Tibial nerve (tissue), 4 donors: ENCODE measurements around the gene CARM1. TPM values are rescaled to one million over a fixed set of nuclear protein-coding genes. Genes with fewer than 3 reads are reported as not detected.
"Not testable (repeated sequence)": the region's sequence is repeated elsewhere in the genome, so short reads cannot be mapped to it uniquely, and the experiment has no call there.

Source experiments
- DNase-seq, 2 donors: peaks; one replicate each; pipeline ENCODE4 v3.0.0-alpha.2; 2019; ENCODE audit warnings: low spot score in 2 of 2
- H3K27ac ChIP-seq, 4 donors: fragments of 200-600 bp; sonication (generic) in 3 of 4; one replicate each; pipeline ENCODE4 v1.5.1; 2017 to 2019; ENCODE audit warnings: mild to moderate bottlenecking in 1 of 4
- H3K27me3 ChIP-seq, 2 donors: fragments of 200-600 bp; sonication (generic) in 1 of 2; one replicate each; pipeline versions ENCODE4 v1.5.1 to v1.6.0; 2017 to 2019
- H3K36me3 ChIP-seq, 3 donors: fragments of 200-600 bp; sonication (generic); one replicate each; pipeline ENCODE4 v1.5.1; 2018 to 2019
- H3K4me1 ChIP-seq, 4 donors: fragments of 200-600 bp; sonication (generic) in 3 of 4; one replicate each; pipeline ENCODE4 v1.5.1; 2017 to 2019
- H3K4me3 ChIP-seq, 4 donors: fragments of 200-600 bp; sonication (generic) in 3 of 4; one replicate each; pipeline ENCODE4 v1.5.1; 2017 to 2019; ENCODE audit warnings: mild to moderate bottlenecking in 1 of 4, moderate library complexity in 1 of 4
- H3K9me3 ChIP-seq, 4 donors: fragments of 200-600 bp; sonication (generic) in 3 of 4; one replicate each; pipeline ENCODE4 v1.5.1; 2017 to 2019
- EP300 ChIP-seq, 2 donors: sonication (generic); formaldehyde crosslinking; IDR thresholded peaks; one replicate each; pipeline ENCODE4 v1.6.1; 2017; ENCODE audit warnings: antibody characterized with exemption in 2 of 2, mild to moderate bottlenecking in 1 of 2
- POLR2A ChIP-seq, 2 donors: fragments of 450-650 bp; IDR thresholded peaks; one replicate each; pipeline ENCODE4 v1.6.1; 2017; ENCODE audit warnings: antibody characterized with exemption in 2 of 2, mild to moderate bottlenecking in 2 of 2, moderate library complexity in 2 of 2
- WGBS, 2 donors: methylation state at CpG; one replicate each; pipeline ENCODE4 v1.1.5; 2018; 5-methylcytosine and 5-hydroxymethylcytosine counted together
- total RNA-seq, 4 donors: library from RNA; depleted of rRNA; stranded (reverse); fragments of >200 nt; gene quantifications; one replicate each; pipeline ENCODE4 v1.1.0, GENCODE V29; 2016
- TF ChIP-seq, protein P1 (sequence below), 5 experiments: fragments of 200-600 bp in 3 of 5; fragments of 450-650 bp in 2 of 5; sonication (generic) in 3 of 5; IDR thresholded peaks; one replicate each; pipeline ENCODE4 v1.5.1; 2016 to 2019; ENCODE audit warnings: antibody characterized with exemption in 5 of 5, mild to moderate bottlenecking in 3 of 5, moderate library complexity in 2 of 5

CARM1 gene
- total RNA-seq, 4 donors from 2014 or later: 13.5 to 22.8 (median 14.0) TPM

DNA sequence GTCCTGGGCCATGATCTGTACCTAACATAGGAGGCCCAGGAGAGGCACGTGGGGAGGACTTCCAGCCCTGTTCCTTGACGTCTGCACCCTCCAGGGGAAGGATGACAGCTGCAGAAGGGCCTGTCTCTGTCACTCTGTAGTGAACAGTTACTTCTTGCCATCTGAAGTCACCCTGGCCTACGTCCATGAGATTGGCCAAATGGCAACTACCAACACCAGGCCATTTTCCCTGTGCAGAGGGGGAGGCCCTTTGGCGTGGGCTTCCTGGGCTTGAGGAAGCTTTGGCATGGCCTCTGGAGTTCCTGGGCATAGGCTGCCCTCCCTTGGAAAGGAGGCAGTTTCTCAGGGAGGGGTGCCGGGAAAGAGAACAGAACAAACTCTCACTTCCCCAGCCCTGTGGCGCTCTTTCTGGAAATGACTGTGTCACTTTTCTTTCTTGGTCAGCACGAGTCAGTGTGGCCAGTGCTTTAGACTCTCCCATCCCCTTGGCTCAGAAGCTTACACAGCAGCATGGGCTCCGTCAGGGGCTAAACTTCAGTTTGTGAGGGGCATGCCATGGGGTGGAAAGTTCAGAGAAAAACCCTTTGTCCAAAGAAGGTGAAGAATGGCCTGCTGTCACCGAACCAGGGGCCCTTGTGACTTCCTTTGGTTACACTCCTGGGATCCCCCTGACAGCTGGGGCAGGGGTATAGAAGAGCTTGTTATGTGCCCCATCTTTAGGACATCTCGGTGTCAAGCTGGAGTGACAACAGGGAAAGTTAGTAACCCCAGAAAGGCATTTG lies 5.3 kb downstream of the CARM1 start:
- Histone ChIP-seq H3K9me3 (no peaks in the 10 kb centered on the region), H3K4me1 (peaks cover 0 to 86% (median 28%) of the 10 kb centered on the region in 4 donors), H3K27me3 (no peaks in the 10 kb centered on the region), H3K4me3 (no peak overlapping the region), H3K36me3 (no peaks in the 10 kb centered on the region), H3K27ac (peak overlapping the region in 3 of 4 donors; percentile 32 to 68 (median 65))
- TF ChIP-seq EP300 (IDR thresholded peaks at IDR 0.05): peak in 1 of 2 donors; percentile 40
- TF ChIP-seq, protein P1, sequence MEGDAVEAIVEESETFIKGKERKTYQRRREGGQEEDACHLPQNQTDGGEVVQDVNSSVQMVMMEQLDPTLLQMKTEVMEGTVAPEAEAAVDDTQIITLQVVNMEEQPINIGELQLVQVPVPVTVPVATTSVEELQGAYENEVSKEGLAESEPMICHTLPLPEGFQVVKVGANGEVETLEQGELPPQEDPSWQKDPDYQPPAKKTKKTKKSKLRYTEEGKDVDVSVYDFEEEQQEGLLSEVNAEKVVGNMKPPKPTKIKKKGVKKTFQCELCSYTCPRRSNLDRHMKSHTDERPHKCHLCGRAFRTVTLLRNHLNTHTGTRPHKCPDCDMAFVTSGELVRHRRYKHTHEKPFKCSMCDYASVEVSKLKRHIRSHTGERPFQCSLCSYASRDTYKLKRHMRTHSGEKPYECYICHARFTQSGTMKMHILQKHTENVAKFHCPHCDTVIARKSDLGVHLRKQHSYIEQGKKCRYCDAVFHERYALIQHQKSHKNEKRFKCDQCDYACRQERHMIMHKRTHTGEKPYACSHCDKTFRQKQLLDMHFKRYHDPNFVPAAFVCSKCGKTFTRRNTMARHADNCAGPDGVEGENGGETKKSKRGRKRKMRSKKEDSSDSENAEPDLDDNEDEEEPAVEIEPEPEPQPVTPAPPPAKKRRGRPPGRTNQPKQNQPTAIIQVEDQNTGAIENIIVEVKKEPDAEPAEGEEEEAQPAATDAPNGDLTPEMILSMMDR (IDR thresholded peaks at IDR 0.05): no peak
- peak in 1 of 2 donors; percentile 14 for TF ChIP-seq POLR2A (IDR thresholded peaks at IDR 0.05)
- DNase-seq: no peak
- WGBS, 2 donors: 42 to 44% methylated on average over 10 of the region's 10 CpGs

DNA sequence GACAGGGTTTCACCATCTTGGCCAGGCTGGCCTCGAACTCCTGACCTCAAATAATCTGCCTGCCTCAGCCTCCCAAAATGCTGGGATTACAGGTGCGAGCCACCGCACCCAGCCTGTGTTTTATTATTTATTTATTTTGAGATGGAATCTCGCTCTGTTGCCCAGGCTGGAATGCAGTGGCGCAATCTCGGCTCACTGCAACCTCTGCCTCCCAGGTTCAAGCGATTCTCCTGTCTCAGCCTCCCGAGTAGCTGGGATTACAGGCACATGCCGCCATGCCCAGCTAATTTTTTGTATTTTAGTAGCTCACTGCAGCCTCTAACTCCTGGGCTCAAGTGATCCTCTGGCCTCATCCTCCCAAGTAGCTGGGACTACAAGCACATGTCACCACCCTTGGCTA lies 6.3 kb downstream of the CARM1 start:
- peaks cover 0 to 91% (median 30%) of the 10 kb centered on the region in 4 donors for H3K4me1 ChIP-seq
- not testable (repeated sequence) for DNase-seq, H3K4me3 ChIP-seq, H3K36me3 ChIP-seq, H3K27me3 ChIP-seq, H3K9me3 ChIP-seq
- 94 to 96% methylated on average over 9 of the region's 9 CpGs for WGBS, 2 donors
- H3K27ac ChIP-seq: peak overlapping the region in 2 of 4 donors; percentile 65 to 68

DNA sequence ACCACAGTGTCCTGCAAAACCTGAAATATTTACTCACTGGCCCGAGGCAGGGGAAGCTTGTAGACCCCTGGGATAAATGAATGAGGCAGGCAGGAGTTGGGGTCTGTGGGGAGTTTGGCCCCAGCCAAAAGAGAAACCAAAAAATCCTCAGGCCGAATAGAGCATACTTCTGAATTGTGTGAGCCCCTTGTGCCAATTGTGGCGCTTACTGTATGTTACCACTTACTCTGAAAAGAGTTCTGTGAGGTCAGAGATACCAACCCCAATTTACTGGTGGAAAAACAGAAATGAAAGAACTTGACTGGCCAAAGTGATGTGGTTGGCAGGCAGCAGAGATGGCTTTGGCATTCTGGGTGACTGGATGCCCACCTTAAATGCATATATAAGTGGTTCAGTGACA lies 6.9 kb downstream of the CARM1 start:
- Histone ChIP-seq H3K27ac (peak overlapping the region in 2 of 4 donors; percentile 34 to 65), H3K4me3 (no peak overlapping the region), H3K36me3 (no peaks in the 10 kb centered on the region), H3K9me3 (no peaks in the 10 kb centered on the region), H3K27me3 (no peaks in the 10 kb centered on the region), H3K4me1 (peaks cover 0 to 91% (median 27%) of the 10 kb centered on the region in 4 donors)
- WGBS, 2 donors: 44 to 48% methylated on average over 3 of the region's 3 CpGs
- no peak for TF ChIP-seq EP300 (IDR thresholded peaks at IDR 0.05)
- no peak for TF ChIP-seq POLR2A (IDR thresholded peaks at IDR 0.05)
- TF ChIP-seq, protein P1 (IDR thresholded peaks at IDR 0.05): no peak
- no peak for DNase-seq

DNA sequence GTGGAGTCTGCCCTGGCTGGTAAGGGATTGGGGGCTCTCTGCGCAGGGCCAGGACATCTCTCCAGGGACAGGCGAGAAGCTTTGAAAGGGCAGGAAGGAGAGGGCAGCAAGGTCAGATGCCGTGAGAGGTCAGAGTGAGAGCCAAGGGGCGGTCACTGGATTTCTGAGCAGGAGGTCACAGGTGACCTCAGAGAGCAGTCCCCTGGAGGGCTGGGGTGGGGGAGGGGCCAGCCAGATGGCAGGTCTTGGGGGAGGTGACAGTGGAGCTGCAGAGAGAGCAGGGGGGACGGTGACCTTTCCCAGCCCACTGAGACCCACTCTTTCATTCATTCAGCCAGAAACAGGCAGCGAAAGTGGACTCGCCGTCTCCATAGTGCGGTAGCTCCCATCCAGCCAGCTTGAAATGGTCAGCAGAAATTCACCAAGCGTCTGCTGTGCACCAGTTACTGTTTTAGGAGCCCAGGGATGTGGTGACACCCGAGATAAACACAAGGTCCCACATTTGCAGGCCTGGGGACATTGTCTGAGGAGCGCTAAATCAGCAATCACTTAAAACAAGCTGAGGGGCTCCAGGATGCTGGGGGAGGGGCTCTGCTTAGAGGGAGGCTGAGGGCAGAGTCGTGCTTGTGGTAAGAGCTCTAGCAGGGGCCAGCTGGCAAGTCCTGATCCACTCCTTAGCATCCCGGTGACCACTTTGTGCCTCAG lies 10.2 kb downstream of the CARM1 start:
- Histone ChIP-seq H3K4me1 (peaks cover 0 to 73% (median 27%) of the 10 kb centered on the region in 4 donors), H3K9me3 (no peaks in the 10 kb centered on the region), H3K27me3 (no peaks in the 10 kb centered on the region), H3K27ac (peak overlapping the region in 1 of 4 donors; percentile 28), H3K36me3 (no peaks in the 10 kb centered on the region), H3K4me3 (no peak overlapping the region)
- DNase-seq: no peak
- TF ChIP-seq POLR2A (IDR thresholded peaks at IDR 0.05) (no peak), EP300 (IDR thresholded peaks at IDR 0.05) (no peak)
- TF ChIP-seq, protein P1 (IDR thresholded peaks at IDR 0.05): no peak
- 45 to 55% methylated on average over 14 of the region's 14 CpGs for WGBS, 2 donors

DNA sequence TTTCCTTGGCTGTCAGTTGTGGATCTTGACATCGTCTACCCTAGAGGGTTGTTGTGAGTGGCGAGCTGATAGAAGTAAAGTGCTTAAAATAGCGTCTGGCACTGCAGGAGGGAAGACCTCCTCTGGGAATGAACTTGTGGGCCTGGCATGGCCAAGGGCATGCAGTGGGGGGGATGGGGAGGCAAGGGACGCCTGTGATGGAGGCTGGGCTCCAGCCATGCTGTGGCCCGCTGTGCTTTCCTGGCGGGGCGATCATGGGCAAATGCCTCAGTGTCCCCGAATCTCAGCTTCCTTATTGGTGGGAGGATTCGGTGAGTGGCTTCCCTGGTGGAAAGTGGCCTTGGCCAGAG lies 10.7 kb downstream of the CARM1 start:
- no peak overlapping the region for H3K27ac ChIP-seq
- no peaks in the 10 kb centered on the region for H3K9me3 ChIP-seq
- H3K36me3 ChIP-seq: no peaks in the 10 kb centered on the region
- WGBS, 2 donors: 77 to 78% methylated on average over 9 of the region's 9 CpGs
- no peak for TF ChIP-seq POLR2A (IDR thresholded peaks at IDR 0.05)
- TF ChIP-seq, protein P1 (IDR thresholded peaks at IDR 0.05): no peak
- no peak for TF ChIP-seq EP300 (IDR thresholded peaks at IDR 0.05)
- no peaks in the 10 kb centered on the region for H3K27me3 ChIP-seq
- H3K4me3 ChIP-seq: no peak overlapping the region
- peaks cover 0 to 73% (median 26%) of the 10 kb centered on the region in 4 donors for H3K4me1 ChIP-seq
- no peak for DNase-seq
